Right lung (tissue), 5 donors: ENCODE results near the gene ITGB5. TPM values are rescaled to one million over a fixed set of nuclear protein-coding genes. Genes with fewer than 3 reads are reported as not detected.

ENCODE experiments used
- DNase-seq, 2 donors: peaks; one replicate each; pipeline ENCODE4 v3.0.0-alpha.2; 2013
- polyA plus RNA-seq, 5 donors: library from polyadenylated mRNA; unstranded; fragments of 120-200 nt; gene quantifications; one replicate each; pipeline versions ENCODE4 v1.2.1 to v1.2.3, GENCODE V29; 2013; ENCODE audit warnings: inconsistent platforms in 1 of 5, low replicate concordance in 1 of 5; ENCODE audit not compliant: insufficient read length in 5 of 5, insufficient read depth in 1 of 5

The ITGB5 gene
- polyA plus RNA-seq, 5 donors, result 45.8 to 65.5 (median 58.0) TPM

- peak; percentile 70 to 75 for DNase-seq
Measured at GRCh38 chr3:124772081-124772831, 114.9 kb downstream of the ITGB5 start.

GRCh38 chr3:124771083-124771445, 116.1 kb downstream of the ITGB5 start:
- no peak for DNase-seq

GRCh38 chr3:124770336-124771082, 116.7 kb downstream of the ITGB5 start:
- no peak for DNase-seq

GRCh38 chr3:124769462-124769861, 117.7 kb downstream of the ITGB5 start:
- no peak for DNase-seq

- DNase-seq, result no peak
Measured at GRCh38 chr3:124768812-124769211, 118.4 kb downstream of the ITGB5 start.

- DNase-seq, result no peak
Measured at GRCh38 chr3:124767691-124768090, 119.5 kb downstream of the ITGB5 start.

GRCh38 chr3:124767264-124767663, 119.9 kb downstream of the ITGB5 start:
- DNase-seq, result no peak

- no peak for DNase-seq
Measured at GRCh38 chr3:124766113-124767095, 120.8 kb downstream of the ITGB5 start.

GRCh38 chr3:124765197-124765840, 121.8 kb downstream of the ITGB5 start:
- no peak for DNase-seq

GRCh38 chr3:124764746-124765145, 122.4 kb downstream of the ITGB5 start:
- no peak for DNase-seq

GRCh38 chr3:124763644-124764358, 123.4 kb downstream of the ITGB5 start:
- DNase-seq, result no peak

GRCh38 chr3:124763206-124763605, 124.0 kb downstream of the ITGB5 start:
- no peak for DNase-seq

- DNase-seq, result no peak
Measured at GRCh38 chr3:124762661-124763011, 124.5 kb downstream of the ITGB5 start.

- no peak for DNase-seq
Measured at GRCh38 chr3:124761935-124762660, 125.1 kb downstream of the ITGB5 start.

GRCh38 chr3:124761250-124761796, 125.8 kb downstream of the ITGB5 start:
- DNase-seq, result peak; percentile 70 to 78

GRCh38 chr3:124760601-124761000, 126.6 kb downstream of the ITGB5 start:
- DNase-seq, result no peak

- no peak for DNase-seq
Measured at GRCh38 chr3:124759666-124760401, 127.3 kb downstream of the ITGB5 start.

- no peak for DNase-seq
Measured at GRCh38 chr3:124758851-124759635, 128.1 kb downstream of the ITGB5 start.
